Stimulated activated CD4-positive, alpha-beta T cell treated with anti-CD3 and anti-CD28 coated beads, Interleukin-15, amount 100 ng/mL, for 1 hour (primary cell): ENCODE data around the gene SLC15A4.
"Not testable (repeated sequence)": the region's sequence is repeated elsewhere in the genome, so short reads cannot be mapped to it uniquely, and the experiment has no call there.

Source experiments
- DNase-seq, 2 donors: peaks; one replicate each; pipeline ENCODE4 v3.0.0-alpha.2; 2020; ENCODE audit warnings: low read depth in 1 of 2, low spot score in 1 of 2

The SLC15A4 gene

GRCh38 chr12:128814411-128815261 lies 9.1 kb downstream of the SLC15A4 start:
- no peak for DNase-seq

- no peak for DNase-seq
Observed at GRCh38 chr12:128813883-128814282, 9.9 kb downstream of the SLC15A4 start.

GRCh38 chr12:128813392-128813791 lies 10.4 kb downstream of the SLC15A4 start:
- DNase-seq: no peak

GRCh38 chr12:128811806-128812205 lies 12.0 kb downstream of the SLC15A4 start:
- DNase-seq: no peak

GRCh38 chr12:128810182-128811127 lies 13.3 kb downstream of the SLC15A4 start:
- no peak for DNase-seq

- DNase-seq: no peak
Observed at GRCh38 chr12:128808651-128809050, 15.1 kb downstream of the SLC15A4 start.

- no peak for DNase-seq
Observed at GRCh38 chr12:128807161-128807724, 16.5 kb downstream of the SLC15A4 start.

GRCh38 chr12:128806573-128806972 lies 17.2 kb downstream of the SLC15A4 start:
- no peak for DNase-seq

GRCh38 chr12:128805406-128805805 lies 18.4 kb downstream of the SLC15A4 start:
- not testable (repeated sequence) for DNase-seq

- no peak for DNase-seq
Observed at GRCh38 chr12:128804762-128805161, 19.0 kb downstream of the SLC15A4 start.

- DNase-seq: no peak
Observed at GRCh38 chr12:128803788-128804187, 20.0 kb downstream of the SLC15A4 start.

- no peak for DNase-seq
Observed at GRCh38 chr12:128802756-128803155, 21.0 kb downstream of the SLC15A4 start.

- DNase-seq: no peak
Observed at GRCh38 chr12:128801879-128802391, 21.8 kb downstream of the SLC15A4 start.

- DNase-seq: no peak
Observed at GRCh38 chr12:128800606-128801005, 23.2 kb downstream of the SLC15A4 start.

GRCh38 chr12:128798571-128799341 lies 25.0 kb downstream of the SLC15A4 start:
- no peak for DNase-seq

- no peak for DNase-seq
Observed at GRCh38 chr12:128797119-128798118, 26.3 kb downstream of the SLC15A4 start.

GRCh38 chr12:128796439-128797118 lies 27.2 kb downstream of the SLC15A4 start:
- no peak for DNase-seq

GRCh38 chr12:128795530-128796361 lies 28.0 kb downstream of the SLC15A4 start:
- DNase-seq: no peak
